Uterus (tissue), 4 donors: ENCODE measurements around the gene OR1J2. TPM values are rescaled to one million over a fixed set of nuclear protein-coding genes. Genes with fewer than 3 reads are reported as not detected.

ENCODE experiments used
- DNase-seq, 2 donors: peaks; one replicate each; pipeline ENCODE4 v3.0.0-alpha.2; 2019 to 2020
- H3K27ac ChIP-seq, 2 donors: fragments of 200-600 bp; sonication (generic); 1 replicate in 1 of 2; 2 replicates in 1 of 2; pipeline ENCODE4 v1.5.1; 2016 to 2018
- H3K27me3 ChIP-seq, 2 donors: fragments of 200-600 bp; sonication (generic); one replicate each; pipeline ENCODE4 v1.5.1; 2018 to 2019; ENCODE audit warnings: control low read depth in 1 of 2
- H3K36me3 ChIP-seq, 2 donors: fragments of 200-600 bp; sonication (generic); one replicate each; pipeline ENCODE4 v1.5.1; 2019; ENCODE audit warnings: control low read depth in 1 of 2
- H3K4me1 ChIP-seq, 2 donors: fragments of 200-600 bp; sonication (generic); one replicate each; pipeline ENCODE4 v1.5.1; 2018 to 2019; ENCODE audit warnings: control low read depth in 1 of 2
- H3K4me3 ChIP-seq, 2 donors: fragments of 200-600 bp; sonication (generic); 1 replicate in 1 of 2; 2 replicates in 1 of 2; pipeline ENCODE4 v1.5.1; 2018 to 2019; ENCODE audit warnings: mild to moderate bottlenecking in 1 of 2
- H3K9me3 ChIP-seq, 2 donors: fragments of 200-600 bp; sonication (generic); one replicate each; pipeline ENCODE4 v1.5.1; 2019; ENCODE audit warnings: control low read depth in 1 of 2
- CTCF ChIP-seq, 4 experiments: fragments of 200-600 bp in 2 of 4; fragments of 450-650 bp in 2 of 4; sonication (generic) in 2 of 4; IDR thresholded peaks; one replicate each; pipeline ENCODE4 v1.5.1; 2016 to 2019; ENCODE audit warnings: antibody characterized with exemption in 4 of 4, mild to moderate bottlenecking in 2 of 4, moderate library complexity in 1 of 4
- POLR2A ChIP-seq, 2 donors: fragments of 450-650 bp; IDR thresholded peaks; one replicate each; pipeline ENCODE4 v1.6.1; 2016; ENCODE audit warnings: antibody characterized with exemption in 2 of 2, mild to moderate bottlenecking in 1 of 2, moderate library complexity in 1 of 2
- intact Hi-C: fragments of 100-400 bp; cut with DNase I; formaldehyde crosslinking; loops from one replicate; pipeline ENCODE4 v1.15.1; 2023; ENCODE audit warnings: low total_unique reads
- total RNA-seq, 4 donors: library from RNA; depleted of rRNA in 3 of 4; stranded (reverse); fragments of >200 nt in 3 of 4; gene quantifications; one replicate each; pipeline versions ENCODE4 v1.1.0 to v1.2.4, GENCODE V29; 2014 to 2023
- donor health status: DM: yes; HTN: yes; CAD: no.

OR1J2 gene
- total RNA-seq, 4 donors from 2014 or later: not detected

GRCh38 chr9:122551371-122551770 lies 40.8 kb downstream of the OR1J2 start:
- H3K4me1 ChIP-seq: no peaks in the 10 kb centered on the region
- no peaks in the 10 kb centered on the region for H3K36me3 ChIP-seq
- intact Hi-C loops: no loop called here
- H3K27me3 ChIP-seq: no peaks in the 10 kb centered on the region
- DNase-seq: no peak
- H3K27ac ChIP-seq: no peak overlapping the region
- H3K9me3 ChIP-seq: no peaks in the 10 kb centered on the region
- TF ChIP-seq POLR2A (IDR thresholded peaks at IDR 0.05): no peak
- TF ChIP-seq CTCF (IDR thresholded peaks at IDR 0.05): no peak
- no peak overlapping the region for H3K4me3 ChIP-seq

DNA sequence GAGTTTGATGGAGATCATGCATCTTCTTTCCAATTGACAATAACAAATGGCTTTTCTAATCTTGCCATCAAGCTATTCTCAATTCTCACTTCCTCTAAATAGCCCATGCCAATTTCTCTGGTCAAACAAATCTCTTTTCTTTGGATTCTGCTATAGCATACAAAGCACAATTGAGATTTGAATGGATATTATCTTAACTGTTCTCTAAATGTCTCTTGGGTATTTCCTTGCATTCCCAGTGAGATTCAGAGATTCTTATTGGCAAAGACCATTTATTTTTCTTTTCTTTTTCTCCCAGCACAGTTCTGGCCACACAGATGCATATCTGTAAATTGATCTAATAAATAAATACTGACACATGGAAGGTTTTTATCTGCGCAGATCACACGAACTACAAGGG lies 42.2 kb downstream of the OR1J2 start, which contains the start of gene OR1N2:
Gene OR1N2, plus strand, starts transcription at position 301 of the 400 bp plus-strand sequence. CDS start 100 bp downstream, outside the sequence.
- no peak within 1 kb of the TSS for H3K27ac ChIP-seq
- no peaks in the 10 kb centered on the region for H3K4me1 ChIP-seq
- no peaks in the 10 kb centered on the region for H3K9me3 ChIP-seq
- H3K36me3 ChIP-seq: no peaks in the 10 kb centered on the region
- no peak within 1 kb of the TSS for H3K4me3 ChIP-seq
- no peaks in the 10 kb centered on the region for H3K27me3 ChIP-seq
- intact Hi-C loops: no loop called here
- DNase-seq: no peak
- TF ChIP-seq CTCF (IDR thresholded peaks at IDR 0.05) (no peak), POLR2A (IDR thresholded peaks at IDR 0.05) (no peak)

Other genes with a start within 250 kb of the OR1J2 start
- gene RBM18, start 246.0 kb upstream of the OR1J2 start, total RNA-seq: 10 to 100 TPM in 3 of 4 donors, 1 to 10 TPM in 1; 4.6 to 31.8 (median 18.7) TPM
- gene MRRF, start 245.9 kb upstream of the OR1J2 start, total RNA-seq: 10 to 100 TPM; 23.5 to 44.7 (median 38.9) TPM
- 10 to 100 TPM in 2 of 4 donors, 1 to 10 TPM in 2; 2.1 to 20.6 (median 7.4) TPM for gene PTGS1, start 139.8 kb upstream of the OR1J2 start, total RNA-seq
- not detected for gene OR1J1, start 32.9 kb upstream of the OR1J2 start, total RNA-seq
- gene OR1J4, start 8.3 kb downstream of the OR1J2 start, total RNA-seq: not detected
- not detected for gene OR1N1, start 16.5 kb downstream of the OR1J2 start, total RNA-seq
- not detected for gene OR1N2, start 42.3 kb downstream of the OR1J2 start, total RNA-seq
- gene OR1L8, start 72.6 kb downstream of the OR1J2 start, total RNA-seq: under 1 TPM in 2 of 4 donors, not detected in 2; 0.27 to 0.28 TPM
- not detected for gene OR1Q1, start 103.9 kb downstream of the OR1J2 start, total RNA-seq
- under 1 TPM in 1 of 4 donors, not detected in 3; 0.41 TPM for gene OR1B1, start 146.8 kb downstream of the OR1J2 start, total RNA-seq
- gene OR1L1, start 150.9 kb downstream of the OR1J2 start, total RNA-seq: not detected
- not detected for gene OR1L3, start 164.3 kb downstream of the OR1J2 start, total RNA-seq
- not detected for gene OR1L4, start 213.2 kb downstream of the OR1J2 start, total RNA-seq
- gene OR1L6, start 231.5 kb downstream of the OR1J2 start, total RNA-seq: not detected